GM21737 (cell line): ENCODE measurements around the gene TUBGCP6.

Experiments
- ATAC-seq: cut with Tn5 transposase; IDR thresholded peaks from one replicate; pipeline ENCODE4 v1.9.1; 2021; ENCODE audit warnings: mild to moderate bottlenecking, moderate library complexity; ENCODE audit not compliant: unreplicated experiment

Gene TUBGCP6

GRCh38 chr22:50199251-50199721, 45.5 kb downstream of the TUBGCP6 start:
- ATAC-seq: no peak

GRCh38 chr22:50198624-50199017, 46.2 kb downstream of the TUBGCP6 start:
- no peak for ATAC-seq

- no peak for ATAC-seq
Measured at GRCh38 chr22:50197856-50198623, 46.8 kb downstream of the TUBGCP6 start.

- no peak for ATAC-seq
Measured at GRCh38 chr22:50197000-50197800, 47.6 kb downstream of the TUBGCP6 start.

GRCh38 chr22:50196256-50196655, 48.6 kb downstream of the TUBGCP6 start:
- no peak for ATAC-seq

- no peak for ATAC-seq
Measured at GRCh38 chr22:50194037-50194805, 50.6 kb downstream of the TUBGCP6 start.

GRCh38 chr22:50193621-50194020, 51.2 kb downstream of the TUBGCP6 start:
- no peak for ATAC-seq

- ATAC-seq: no peak
Measured at GRCh38 chr22:50192436-50193204, 52.2 kb downstream of the TUBGCP6 start.

- peak; percentile 28 for ATAC-seq
Measured at GRCh38 chr22:50190941-50191741, 53.7 kb downstream of the TUBGCP6 start.

GRCh38 chr22:50190182-50190940, 54.5 kb downstream of the TUBGCP6 start:
- ATAC-seq: peak; percentile 32

GRCh38 chr22:50189849-50190181, 55.0 kb downstream of the TUBGCP6 start:
- no peak for ATAC-seq

- ATAC-seq: no peak
Measured at GRCh38 chr22:50189184-50189848, 55.5 kb downstream of the TUBGCP6 start.

- no peak for ATAC-seq
Measured at GRCh38 chr22:50188356-50188755, 56.5 kb downstream of the TUBGCP6 start.

GRCh38 chr22:50186761-50187523, 57.9 kb downstream of the TUBGCP6 start:
- ATAC-seq: no peak

GRCh38 chr22:50186181-50186714, 58.6 kb downstream of the TUBGCP6 start:
- no peak for ATAC-seq

- ATAC-seq: peak; percentile 36
Measured at GRCh38 chr22:50185375-50186087, 59.3 kb downstream of the TUBGCP6 start, which contains the start of gene TRABD. TRABD (plus strand) TSS chr22:50185913; CDS start chr22:50193061, 7,148 bp downstream.

- ATAC-seq: no peak
Measured at GRCh38 chr22:50184902-50185374, 59.9 kb downstream of the TUBGCP6 start.
